Stimulated activated CD8-positive, alpha-beta memory T cell treated with anti-CD3 and anti-CD28 coated beads, Interleukin-4, amount 100 ng/mL, for 4 hours (primary cell): Measurements from ENCODE around the gene QPCT.

ENCODE experiments used
- DNase-seq, 2 donors: peaks; one replicate each; pipeline ENCODE4 v3.0.0-alpha.2; 2020; ENCODE audit warnings: low read depth in 2 of 2, low spot score in 1 of 2

The QPCT gene

DNA sequence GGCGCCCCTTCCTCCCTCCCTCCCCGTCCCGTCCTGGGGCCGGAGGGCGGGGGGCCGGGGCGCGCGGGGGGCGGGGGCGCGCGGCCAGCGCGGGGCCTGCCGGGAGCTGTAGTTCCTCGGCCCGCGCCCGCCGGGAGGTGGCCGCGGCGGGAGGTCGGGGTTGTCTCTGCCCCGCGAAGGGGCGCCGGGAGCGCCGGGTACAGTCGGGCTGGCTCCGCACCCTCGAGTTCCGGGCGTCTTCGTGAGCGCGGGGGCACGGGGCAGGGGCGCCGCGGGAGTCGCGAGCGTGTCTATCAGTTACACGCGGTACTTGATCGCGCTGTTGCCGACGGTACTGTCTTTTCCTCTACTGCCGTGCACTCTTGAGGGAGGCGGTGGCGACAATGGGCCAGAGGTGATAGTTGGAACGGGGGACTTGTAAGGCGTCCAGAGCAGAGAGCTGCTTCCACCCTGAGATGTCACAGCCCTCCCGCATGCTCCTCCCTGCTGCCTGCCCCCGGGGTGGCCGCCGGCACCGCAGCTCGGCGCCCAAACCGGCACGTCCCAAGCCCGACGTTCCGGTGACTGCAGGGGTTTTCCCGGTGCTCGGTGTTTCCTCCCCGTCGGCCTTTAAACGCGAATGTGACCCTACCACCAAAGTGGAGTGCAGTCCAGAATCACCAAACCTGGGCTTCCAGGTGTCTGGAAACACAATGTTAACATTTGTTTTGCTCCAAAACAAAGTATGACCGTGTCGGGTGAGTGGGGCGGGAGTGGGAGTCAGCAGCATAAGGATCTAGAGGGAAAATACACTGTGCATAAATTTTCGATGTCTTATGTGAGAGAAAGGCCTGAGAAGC lies 19.4 kb upstream of the QPCT start, which contains the start of gene PRKD3:
PRKD3 (minus strand) TSS at position 48 of the 839 bp plus-strand sequence. CDS start 8,309 bp downstream, outside the sequence.
- DNase-seq = peak; percentile 10 to 21

GRCh38 chr2:37325625-37326071 lies 18.8 kb upstream of the QPCT start:
- DNase-seq = no peak

- DNase-seq = no peak
Observed at GRCh38 chr2:37326285-37326684, 18.1 kb upstream of the QPCT start.

GRCh38 chr2:37326866-37327634 lies 17.4 kb upstream of the QPCT start:
- DNase-seq = no peak

GRCh38 chr2:37330681-37331080 lies 13.7 kb upstream of the QPCT start:
- no peak for DNase-seq

DNA sequence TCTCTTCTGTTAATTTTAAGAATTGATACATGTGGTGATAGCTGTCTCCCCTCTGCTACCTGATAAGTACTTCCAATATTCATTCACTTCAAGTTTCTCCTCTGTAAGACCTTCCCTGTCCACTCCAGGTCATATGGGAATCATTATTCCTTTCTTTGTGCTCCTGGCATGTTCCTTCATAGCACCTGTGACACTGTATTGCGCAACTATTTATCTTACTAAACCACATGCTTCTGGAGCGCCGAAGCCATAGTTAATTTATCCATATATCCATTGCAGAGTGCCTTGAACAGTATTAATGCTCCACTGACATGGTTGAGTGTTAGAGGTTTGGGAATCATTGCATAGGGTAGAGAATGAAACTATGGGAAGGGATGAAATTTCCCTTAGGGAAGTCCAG lies 11.9 kb upstream of the QPCT start:
- no peak for DNase-seq

DNA sequence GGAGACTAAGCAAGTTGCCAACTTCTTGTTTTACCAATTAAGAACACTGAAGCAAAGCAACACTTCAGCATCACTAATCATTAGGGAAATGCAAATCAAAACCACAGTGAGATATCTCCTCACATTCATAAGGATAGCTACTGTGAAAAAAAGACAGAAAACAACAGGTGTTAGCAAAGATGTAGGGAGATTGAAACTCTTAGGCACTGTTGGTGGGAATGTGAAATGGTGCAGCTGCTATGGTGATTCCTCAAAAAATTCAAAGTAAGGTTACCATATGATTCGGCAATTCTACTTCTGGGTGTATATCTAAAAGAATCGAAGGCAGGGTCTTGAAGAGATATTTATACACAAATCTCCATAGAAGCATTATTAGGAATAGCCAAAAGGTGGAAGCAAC lies 11.2 kb upstream of the QPCT start:
- no peak for DNase-seq

- no peak for DNase-seq
Observed at GRCh38 chr2:37335604-37336003, 8.8 kb upstream of the QPCT start.

DNA sequence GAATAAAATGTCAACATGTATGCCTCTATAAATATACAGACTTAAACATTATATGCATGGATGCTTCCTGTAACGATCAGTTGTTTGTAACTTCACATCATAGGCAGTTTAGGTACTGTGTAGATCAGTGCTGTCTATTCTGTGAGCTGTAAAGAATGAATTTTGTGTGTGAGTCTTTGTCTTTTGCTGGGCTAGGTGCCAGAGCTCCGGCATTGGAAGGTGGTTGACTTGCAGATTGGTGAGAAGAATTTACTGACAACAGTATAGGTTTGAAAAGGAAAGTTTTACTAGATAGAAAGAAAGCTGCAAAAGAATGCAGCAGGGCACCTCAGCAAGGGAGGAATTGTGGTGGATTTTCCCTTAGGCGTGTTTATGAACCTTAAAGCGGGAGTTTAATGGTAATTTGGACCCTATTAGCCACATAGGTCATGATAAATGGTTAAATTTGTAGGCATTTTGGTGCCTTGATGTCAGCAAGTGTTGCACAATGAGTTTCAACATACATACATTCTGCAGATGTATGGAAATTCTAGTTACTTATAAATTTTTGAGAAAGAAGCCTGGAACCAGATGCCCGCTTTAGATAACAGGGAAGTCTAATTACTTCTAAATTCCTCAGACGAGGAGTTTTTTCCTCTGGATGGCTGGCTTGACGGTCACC lies 6.7 kb upstream of the QPCT start:
- DNase-seq = no peak

- no peak for DNase-seq
Observed at GRCh38 chr2:37338933-37339332, 5.5 kb upstream of the QPCT start.

- DNase-seq = no peak
Observed at GRCh38 chr2:37340637-37341036, 3.8 kb upstream of the QPCT start.

DNA sequence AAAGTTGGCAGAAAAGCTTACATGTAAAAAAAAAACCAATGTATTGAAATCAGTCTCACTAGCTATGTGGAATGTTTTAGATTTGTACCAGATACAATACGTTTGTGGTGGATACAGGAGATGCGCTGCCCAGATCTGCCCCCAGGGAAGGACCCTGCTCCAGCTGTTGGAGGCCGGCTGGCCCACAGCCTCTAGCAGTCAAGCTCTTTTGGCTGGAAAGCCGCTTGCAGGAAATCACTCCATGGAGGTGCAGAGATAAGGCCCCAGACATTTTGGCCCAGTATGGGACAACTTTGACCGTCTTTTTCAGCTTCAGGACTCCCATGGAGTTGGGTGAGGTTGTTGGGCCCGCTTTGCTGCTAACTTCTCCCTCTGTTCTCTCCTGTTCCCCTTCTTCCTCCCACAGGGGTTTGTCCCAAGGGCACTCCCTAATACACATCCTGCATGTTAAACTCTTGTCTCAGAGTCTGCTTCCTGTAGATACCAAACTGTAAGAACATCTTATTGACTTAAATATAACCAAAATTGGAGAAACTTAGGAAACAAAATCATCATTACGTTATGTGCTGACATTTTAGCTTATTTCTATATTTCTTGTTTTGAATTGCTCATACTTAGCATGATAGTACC lies 1.7 kb upstream of the QPCT start:
- DNase-seq = no peak

DNA sequence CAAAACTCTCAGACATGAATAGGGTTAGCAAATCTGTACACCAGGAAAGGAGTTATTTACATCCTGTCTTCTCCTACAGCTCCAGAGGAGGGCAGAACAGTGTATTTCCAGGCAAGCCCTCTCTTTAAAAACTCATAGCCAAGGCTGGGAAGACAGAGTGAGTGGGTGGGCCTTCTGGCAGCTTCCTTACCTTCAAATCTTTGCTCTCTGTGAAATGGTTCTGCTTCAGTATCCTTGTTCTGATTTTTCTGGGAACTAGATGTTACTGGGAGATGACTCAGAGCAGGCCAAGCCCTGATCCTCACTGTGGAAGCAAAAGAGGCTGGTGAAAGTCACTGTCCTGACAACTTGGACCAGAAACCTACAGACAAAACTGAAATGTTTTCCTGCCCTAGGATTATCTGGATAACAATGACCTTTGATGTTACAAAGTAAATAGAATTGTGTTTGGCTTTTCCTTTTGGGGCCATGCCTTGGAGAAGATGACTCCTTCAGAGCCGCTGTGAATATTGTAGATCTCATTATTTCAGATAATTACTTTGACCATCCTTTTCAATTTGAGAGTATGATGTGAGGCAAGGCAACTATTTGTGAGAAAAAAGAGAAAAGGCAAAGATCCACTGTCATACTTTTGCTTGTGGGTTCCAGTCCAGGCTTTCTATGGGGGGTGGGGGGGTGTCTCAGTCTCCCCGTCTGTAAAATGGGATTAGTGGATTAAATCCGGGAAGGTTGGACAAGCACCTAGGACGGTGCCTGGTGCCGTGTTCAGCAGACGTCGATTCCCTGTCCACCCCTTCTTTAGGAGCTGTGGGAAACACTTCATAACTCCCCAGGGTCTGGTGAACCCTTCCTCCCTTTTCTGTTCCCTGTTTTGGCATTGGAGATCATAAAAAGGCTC lies 644 bp upstream of the QPCT start:
- no peak for DNase-seq

GRCh38 chr2:37348155-37348554 lies 3.7 kb downstream of the QPCT start:
- no peak for DNase-seq

- no peak for DNase-seq
Observed at GRCh38 chr2:37349231-37349860, 4.9 kb downstream of the QPCT start.

GRCh38 chr2:37350034-37350433 lies 5.6 kb downstream of the QPCT start:
- no peak for DNase-seq

- no peak for DNase-seq
Observed at GRCh38 chr2:37354531-37354930, 10.1 kb downstream of the QPCT start.

DNA sequence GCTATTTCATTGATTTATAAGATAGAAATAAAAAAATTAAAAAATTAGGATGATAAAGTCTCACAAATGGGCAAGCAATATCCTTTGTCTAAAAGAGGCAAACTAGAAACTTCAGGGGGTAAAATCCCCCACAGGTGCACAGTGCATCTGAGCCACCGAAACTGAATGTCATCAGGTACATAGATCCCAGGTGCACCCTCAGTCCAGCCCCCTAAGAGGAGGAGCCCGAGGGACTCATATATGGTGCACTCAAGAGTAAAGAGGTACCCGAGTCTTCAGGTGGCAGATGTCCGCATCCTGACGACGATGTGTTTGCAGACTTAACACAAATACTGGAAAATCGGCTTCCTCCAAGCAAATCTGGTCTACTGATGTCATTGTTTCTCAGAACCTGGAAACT lies 11.3 kb downstream of the QPCT start:
- no peak for DNase-seq

DNA sequence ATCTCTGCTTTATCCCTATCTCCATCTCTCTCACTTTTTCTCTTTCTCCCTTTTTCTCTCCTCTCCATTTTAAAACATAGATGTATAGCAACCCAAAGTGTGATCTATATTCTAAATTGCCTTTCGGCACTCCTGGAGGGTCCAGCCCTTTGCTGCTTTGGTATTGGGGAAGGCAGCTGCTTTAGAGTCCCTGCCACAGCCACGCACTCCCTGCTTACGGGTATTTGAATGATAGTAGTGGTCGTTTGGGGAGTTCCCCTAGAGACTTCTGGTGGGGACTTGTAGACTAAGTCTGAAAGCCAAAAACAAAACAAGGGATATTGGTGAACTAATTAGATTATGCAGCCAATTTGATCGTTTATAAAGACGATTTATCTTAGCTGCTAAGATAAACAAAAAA lies 11.9 kb downstream of the QPCT start:
- no peak for DNase-seq

DNA sequence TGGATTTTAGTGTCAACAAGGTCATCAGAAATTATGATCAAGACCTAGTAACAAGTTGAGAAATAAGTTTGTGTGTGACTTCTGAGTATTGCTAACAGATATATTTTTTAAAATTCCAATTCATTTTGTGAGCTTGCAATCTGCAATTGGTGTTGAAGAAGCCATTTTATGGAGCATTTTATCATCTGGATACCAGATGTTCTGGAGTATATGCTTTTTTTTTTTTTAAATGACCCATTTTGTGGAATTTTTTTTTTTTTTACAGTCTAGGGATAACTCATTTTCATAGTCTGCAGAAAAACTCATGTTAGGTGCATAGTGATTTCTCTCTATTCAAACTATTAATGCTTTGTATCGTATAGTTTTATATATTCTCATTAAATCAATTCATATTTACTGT lies 12.6 kb downstream of the QPCT start:
- no peak for DNase-seq
